SK-N-SH treated with all-trans-retinoic acid at 6 μM for 48 hours (cell line): ENCODE results near the gene LIPM.
A peak's percentile ranks its signal among the peaks of the same experiment; 100 is the strongest.

ENCODE experiments used
- ATAC-seq: fragments of 200-7000 bp; cut with Tn5 transposase; 3 replicates; pipeline ENCODE4 v1.9.1; 2020; ENCODE audit warnings: mild to moderate bottlenecking, moderate library complexity
- ARNTL ChIP-seq: fragments of 450-650 bp; formaldehyde crosslinking; IDR thresholded peaks from 2 replicates; pipeline ENCODE4 v1.5.0; 2020; ENCODE audit warnings: low read depth, mild to moderate bottlenecking, moderate library complexity, borderline replicate concordance
- BACH2 ChIP-seq: fragments of 250-450 bp; sonication (Bioruptor Pico); IDR thresholded peaks from 2 replicates; pipeline ENCODE4 v1.9.0; 2021; ENCODE audit warnings: mild to moderate bottlenecking, borderline replicate concordance
- CSDC2 ChIP-seq: fragments of 250-450 bp; sonication (Bioruptor Pico); IDR thresholded peaks from 2 replicates; pipeline ENCODE4 v1.5.0; 2020; ENCODE audit warnings: mild to moderate bottlenecking, moderate library complexity
- ESRRG ChIP-seq: fragments of 250-450 bp; sonication (Bioruptor Pico); IDR thresholded peaks from 2 replicates; pipeline ENCODE4 v1.6.1; 2021; ENCODE audit warnings: mild to moderate bottlenecking
- ISL1 ChIP-seq: fragments of 250-450 bp; sonication (Bioruptor Pico); IDR thresholded peaks from 2 replicates; pipeline ENCODE4 v2.1.2; 2022; ENCODE audit warnings: mild to moderate bottlenecking, moderate library complexity
- OSR1 ChIP-seq: fragments of 250-450 bp; sonication (Bioruptor Pico); IDR thresholded peaks from 2 replicates; pipeline ENCODE4 v1.8.0; 2022; ENCODE audit warnings: moderate library complexity, mild to moderate bottlenecking, inconsistent platforms
- PPARA ChIP-seq: fragments of 250-450 bp; sonication (Bioruptor Pico); IDR thresholded peaks from 2 replicates; pipeline ENCODE4 v1.5.0; 2020; ENCODE audit warnings: mild to moderate bottlenecking, borderline replicate concordance
- RARB ChIP-seq: fragments of 250-450 bp; sonication (Bioruptor Pico); IDR thresholded peaks from 2 replicates; pipeline ENCODE4 v1.8.0; 2021; ENCODE audit warnings: mild to moderate bottlenecking, moderate library complexity
- SNAI2 ChIP-seq: fragments of 250-450 bp; sonication (Bioruptor Pico); IDR thresholded peaks from 2 replicates; pipeline ENCODE4 v1.5.0; 2020; ENCODE audit warnings: mild to moderate bottlenecking, moderate library complexity
- TCF4 ChIP-seq: fragments of 250-450 bp; sonication (Bioruptor Pico); IDR thresholded peaks from 2 replicates; pipeline ENCODE4 v1.8.0; 2021; ENCODE audit warnings: mild to moderate bottlenecking, moderate library complexity, borderline replicate concordance
- TOX ChIP-seq: fragments of 250-450 bp; sonication (Bioruptor Pico); IDR thresholded peaks from 2 replicates; pipeline ENCODE4 v1.8.0; 2021; ENCODE audit warnings: mild to moderate bottlenecking, moderate library complexity, borderline replicate concordance
- ZNF70 ChIP-seq: fragments of 450-650 bp; formaldehyde crosslinking; IDR thresholded peaks from 2 replicates; pipeline ENCODE4 v1.5.0; 2020; ENCODE audit warnings: mild to moderate bottlenecking, moderate library complexity
- TF ChIP-seq, protein P1 (sequence below): fragments of 250-450 bp; sonication (Bioruptor Pico); IDR thresholded peaks from 2 replicates; pipeline ENCODE4 v1.5.0; 2020; ENCODE audit warnings: mild to moderate bottlenecking, moderate library complexity
- TF ChIP-seq, protein P2 (sequence below): fragments of 250-450 bp; sonication (Bioruptor Pico); IDR thresholded peaks from 2 replicates; pipeline ENCODE4 v1.8.0; 2020; ENCODE audit warnings: mild to moderate bottlenecking, moderate library complexity, borderline replicate concordance
- TF ChIP-seq, protein P3 (sequence below): fragments of 250-450 bp; sonication (Bioruptor Pico); IDR thresholded peaks from 2 replicates; pipeline ENCODE4 v1.5.1; 2020; ENCODE audit warnings: low read depth, mild to moderate bottlenecking, moderate library complexity
- TF ChIP-seq, protein P4 (sequence below): fragments of 250-450 bp; sonication (Bioruptor Pico); IDR thresholded peaks from 2 replicates; pipeline ENCODE4 v1.5.1; 2021; ENCODE audit warnings: mild to moderate bottlenecking, moderate library complexity
- TF ChIP-seq, protein P5 (sequence below): fragments of 250-450 bp; sonication (Bioruptor Pico); IDR thresholded peaks from 2 replicates; pipeline ENCODE4 v1.8.0; 2021; ENCODE audit warnings: low read depth, mild to moderate bottlenecking, moderate library complexity, borderline replicate concordance

LIPM gene

DNA sequence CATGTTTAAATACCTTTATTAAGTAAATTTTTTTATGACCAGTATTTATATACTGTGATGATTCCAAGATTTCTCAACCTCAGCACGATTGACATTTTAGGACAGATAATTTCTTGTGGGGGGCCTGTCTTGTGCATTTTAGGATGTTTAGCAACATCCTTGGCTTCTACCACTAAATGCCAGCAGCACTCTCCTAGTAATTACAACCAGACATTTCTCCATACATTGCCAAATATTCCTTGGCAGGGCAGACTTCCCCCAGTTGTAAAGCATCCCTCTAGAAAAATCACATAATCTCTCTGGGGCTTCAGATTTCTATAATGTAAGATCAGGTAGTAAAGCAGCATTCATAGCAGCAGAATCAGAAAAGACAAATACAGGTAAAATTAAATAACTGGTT lies 7.8 kb upstream of the LIPM start:
- peak; percentile 59 for ATAC-seq
- TF ChIP-seq, protein P1, sequence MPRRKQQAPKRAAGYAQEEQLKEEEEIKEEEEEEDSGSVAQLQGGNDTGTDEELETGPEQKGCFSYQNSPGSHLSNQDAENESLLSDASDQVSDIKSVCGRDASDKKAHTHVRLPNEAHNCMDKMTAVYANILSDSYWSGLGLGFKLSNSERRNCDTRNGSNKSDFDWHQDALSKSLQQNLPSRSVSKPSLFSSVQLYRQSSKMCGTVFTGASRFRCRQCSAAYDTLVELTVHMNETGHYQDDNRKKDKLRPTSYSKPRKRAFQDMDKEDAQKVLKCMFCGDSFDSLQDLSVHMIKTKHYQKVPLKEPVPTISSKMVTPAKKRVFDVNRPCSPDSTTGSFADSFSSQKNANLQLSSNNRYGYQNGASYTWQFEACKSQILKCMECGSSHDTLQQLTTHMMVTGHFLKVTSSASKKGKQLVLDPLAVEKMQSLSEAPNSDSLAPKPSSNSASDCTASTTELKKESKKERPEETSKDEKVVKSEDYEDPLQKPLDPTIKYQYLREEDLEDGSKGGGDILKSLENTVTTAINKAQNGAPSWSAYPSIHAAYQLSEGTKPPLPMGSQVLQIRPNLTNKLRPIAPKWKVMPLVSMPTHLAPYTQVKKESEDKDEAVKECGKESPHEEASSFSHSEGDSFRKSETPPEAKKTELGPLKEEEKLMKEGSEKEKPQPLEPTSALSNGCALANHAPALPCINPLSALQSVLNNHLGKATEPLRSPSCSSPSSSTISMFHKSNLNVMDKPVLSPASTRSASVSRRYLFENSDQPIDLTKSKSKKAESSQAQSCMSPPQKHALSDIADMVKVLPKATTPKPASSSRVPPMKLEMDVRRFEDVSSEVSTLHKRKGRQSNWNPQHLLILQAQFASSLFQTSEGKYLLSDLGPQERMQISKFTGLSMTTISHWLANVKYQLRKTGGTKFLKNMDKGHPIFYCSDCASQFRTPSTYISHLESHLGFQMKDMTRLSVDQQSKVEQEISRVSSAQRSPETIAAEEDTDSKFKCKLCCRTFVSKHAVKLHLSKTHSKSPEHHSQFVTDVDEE (CRISPR knock-in tag): no peak
- TF ChIP-seq, protein P2, sequence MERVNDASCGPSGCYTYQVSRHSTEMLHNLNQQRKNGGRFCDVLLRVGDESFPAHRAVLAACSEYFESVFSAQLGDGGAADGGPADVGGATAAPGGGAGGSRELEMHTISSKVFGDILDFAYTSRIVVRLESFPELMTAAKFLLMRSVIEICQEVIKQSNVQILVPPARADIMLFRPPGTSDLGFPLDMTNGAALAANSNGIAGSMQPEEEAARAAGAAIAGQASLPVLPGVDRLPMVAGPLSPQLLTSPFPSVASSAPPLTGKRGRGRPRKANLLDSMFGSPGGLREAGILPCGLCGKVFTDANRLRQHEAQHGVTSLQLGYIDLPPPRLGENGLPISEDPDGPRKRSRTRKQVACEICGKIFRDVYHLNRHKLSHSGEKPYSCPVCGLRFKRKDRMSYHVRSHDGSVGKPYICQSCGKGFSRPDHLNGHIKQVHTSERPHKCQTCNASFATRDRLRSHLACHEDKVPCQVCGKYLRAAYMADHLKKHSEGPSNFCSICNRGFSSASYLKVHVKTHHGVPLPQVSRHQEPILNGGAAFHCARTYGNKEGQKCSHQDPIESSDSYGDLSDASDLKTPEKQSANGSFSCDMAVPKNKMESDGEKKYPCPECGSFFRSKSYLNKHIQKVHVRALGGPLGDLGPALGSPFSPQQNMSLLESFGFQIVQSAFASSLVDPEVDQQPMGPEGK: no peak
- TF ChIP-seq SNAI2 (CRISPR knock-in tag): no peak

DNA sequence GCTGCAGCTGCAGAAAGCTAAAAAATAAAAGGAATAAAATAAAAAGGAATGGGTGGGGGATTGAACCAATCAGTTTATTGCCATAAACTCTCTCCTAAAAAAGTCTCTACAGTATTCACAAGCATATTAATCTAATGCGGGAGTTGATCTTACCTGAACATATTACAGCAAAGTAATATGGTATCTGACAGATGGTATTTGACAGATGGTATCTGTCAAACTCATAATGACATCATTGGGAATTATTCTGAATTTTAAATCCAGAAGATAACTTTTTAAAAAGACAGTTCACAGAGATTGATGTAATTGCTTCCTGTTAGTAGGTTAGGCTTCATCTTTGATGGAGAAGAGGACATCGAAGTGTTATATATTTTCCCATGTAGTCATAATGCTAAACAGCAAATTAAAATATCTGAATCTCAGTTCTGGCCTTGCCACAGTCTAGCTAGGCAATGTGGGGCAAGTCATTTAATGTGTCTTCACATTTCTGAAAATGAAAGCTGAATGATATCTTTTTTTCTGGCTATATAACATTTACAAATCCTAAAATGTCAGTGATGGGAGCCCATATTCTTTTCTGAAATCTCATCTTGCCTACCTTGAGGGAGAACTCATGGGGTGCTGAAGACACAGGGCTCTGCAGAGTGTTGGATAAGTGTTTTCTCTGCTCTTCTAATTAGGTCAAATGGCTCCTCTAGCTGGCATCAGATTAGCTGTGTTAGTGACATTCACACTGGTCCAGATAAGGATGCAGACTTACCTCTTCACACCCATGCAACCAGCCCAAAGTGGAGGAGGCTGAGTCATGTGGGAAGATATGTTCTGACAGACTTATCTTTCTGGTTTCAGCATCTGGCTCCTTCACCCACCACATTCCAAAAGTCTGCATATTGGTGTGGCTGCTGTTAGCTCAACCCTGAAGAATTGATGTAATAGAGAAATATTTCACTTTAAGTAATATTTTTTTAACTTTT lies 2.1 kb upstream of the LIPM start:
- no peak; the same call in 2 of the 3 replicates for ATAC-seq
- TF ChIP-seq OSR1 (CRISPR knock-in tag) (no peak), ISL1 (CRISPR knock-in tag) (peak; percentile 34; the same call in 1 of the 2 replicates)
- TF ChIP-seq, protein P3, sequence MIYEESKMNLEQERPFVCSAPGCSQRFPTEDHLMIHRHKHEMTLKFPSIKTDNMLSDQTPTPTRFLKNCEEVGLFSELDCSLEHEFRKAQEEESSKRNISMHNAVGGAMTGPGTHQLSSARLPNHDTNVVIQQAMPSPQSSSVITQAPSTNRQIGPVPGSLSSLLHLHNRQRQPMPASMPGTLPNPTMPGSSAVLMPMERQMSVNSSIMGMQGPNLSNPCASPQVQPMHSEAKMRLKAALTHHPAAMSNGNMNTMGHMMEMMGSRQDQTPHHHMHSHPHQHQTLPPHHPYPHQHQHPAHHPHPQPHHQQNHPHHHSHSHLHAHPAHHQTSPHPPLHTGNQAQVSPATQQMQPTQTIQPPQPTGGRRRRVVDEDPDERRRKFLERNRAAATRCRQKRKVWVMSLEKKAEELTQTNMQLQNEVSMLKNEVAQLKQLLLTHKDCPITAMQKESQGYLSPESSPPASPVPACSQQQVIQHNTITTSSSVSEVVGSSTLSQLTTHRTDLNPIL (CRISPR knock-in tag): peak; percentile 83

DNA sequence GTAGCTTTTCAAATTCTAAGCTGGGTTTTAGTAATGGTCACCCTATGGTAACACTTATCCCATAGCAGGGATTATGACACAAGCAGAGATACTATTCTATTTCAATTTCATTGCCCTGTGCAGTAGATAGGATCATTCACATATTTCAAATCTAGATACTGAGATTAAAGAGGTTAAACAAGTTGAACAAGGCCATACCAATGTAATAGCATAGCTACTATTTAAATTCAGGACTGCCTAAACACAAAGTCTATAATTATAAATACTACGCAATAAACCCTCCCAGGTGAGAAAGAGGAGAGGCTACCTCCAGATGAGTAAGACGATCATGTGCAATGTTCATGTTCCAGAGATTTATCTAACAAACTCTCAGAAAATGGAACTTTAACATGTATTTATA lies 1.1 kb downstream of the LIPM start:
- no peak for TF ChIP-seq ARNTL (CRISPR knock-in tag)
- TF ChIP-seq CSDC2: no peak
- TF ChIP-seq, protein P4, sequence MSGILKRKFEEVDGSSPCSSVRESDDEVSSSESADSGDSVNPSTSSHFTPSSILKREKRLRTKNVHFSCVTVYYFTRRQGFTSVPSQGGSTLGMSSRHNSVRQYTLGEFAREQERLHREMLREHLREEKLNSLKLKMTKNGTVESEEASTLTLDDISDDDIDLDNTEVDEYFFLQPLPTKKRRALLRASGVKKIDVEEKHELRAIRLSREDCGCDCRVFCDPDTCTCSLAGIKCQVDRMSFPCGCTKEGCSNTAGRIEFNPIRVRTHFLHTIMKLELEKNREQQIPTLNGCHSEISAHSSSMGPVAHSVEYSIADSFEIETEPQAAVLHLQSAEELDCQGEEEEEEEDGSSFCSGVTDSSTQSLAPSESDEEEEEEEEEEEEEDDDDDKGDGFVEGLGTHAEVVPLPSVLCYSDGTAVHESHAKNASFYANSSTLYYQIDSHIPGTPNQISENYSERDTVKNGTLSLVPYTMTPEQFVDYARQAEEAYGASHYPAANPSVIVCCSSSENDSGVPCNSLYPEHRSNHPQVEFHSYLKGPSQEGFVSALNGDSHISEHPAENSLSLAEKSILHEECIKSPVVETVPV: no peak
- TF ChIP-seq, protein P2: no peak
- no peak for TF ChIP-seq ISL1 (CRISPR knock-in tag)
- TF ChIP-seq OSR1 (CRISPR knock-in tag): no peak
- TF ChIP-seq TCF4 (CRISPR knock-in tag): no peak
- no peak for TF ChIP-seq BACH2 (CRISPR knock-in tag)
- TF ChIP-seq ZNF70 (CRISPR knock-in tag): no peak
- TF ChIP-seq RARB (CRISPR knock-in tag): no peak
- TF ChIP-seq, protein P1 (CRISPR knock-in tag): no peak
- no peak for TF ChIP-seq ESRRG (CRISPR knock-in tag)
- no peak for TF ChIP-seq SNAI2 (CRISPR knock-in tag)
- TF ChIP-seq, protein P3 (CRISPR knock-in tag): no peak
- TF ChIP-seq TOX (CRISPR knock-in tag): no peak
- no peak for TF ChIP-seq PPARA
- TF ChIP-seq, protein P5, sequence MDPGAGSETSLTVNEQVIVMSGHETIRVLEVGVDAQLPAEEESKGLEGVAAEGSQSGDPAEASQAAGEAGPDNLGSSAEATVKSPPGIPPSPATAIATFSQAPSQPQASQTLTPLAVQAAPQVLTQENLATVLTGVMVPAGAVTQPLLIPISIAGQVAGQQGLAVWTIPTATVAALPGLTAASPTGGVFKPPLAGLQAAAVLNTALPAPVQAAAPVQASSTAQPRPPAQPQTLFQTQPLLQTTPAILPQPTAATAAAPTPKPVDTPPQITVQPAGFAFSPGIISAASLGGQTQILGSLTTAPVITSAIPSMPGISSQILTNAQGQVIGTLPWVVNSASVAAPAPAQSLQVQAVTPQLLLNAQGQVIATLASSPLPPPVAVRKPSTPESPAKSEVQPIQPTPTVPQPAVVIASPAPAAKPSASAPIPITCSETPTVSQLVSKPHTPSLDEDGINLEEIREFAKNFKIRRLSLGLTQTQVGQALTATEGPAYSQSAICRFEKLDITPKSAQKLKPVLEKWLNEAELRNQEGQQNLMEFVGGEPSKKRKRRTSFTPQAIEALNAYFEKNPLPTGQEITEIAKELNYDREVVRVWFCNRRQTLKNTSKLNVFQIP (CRISPR knock-in tag): no peak
- ATAC-seq: no peak
